ENCODE measurements around the gene HDAC4.

HDAC4 gene

DNA sequence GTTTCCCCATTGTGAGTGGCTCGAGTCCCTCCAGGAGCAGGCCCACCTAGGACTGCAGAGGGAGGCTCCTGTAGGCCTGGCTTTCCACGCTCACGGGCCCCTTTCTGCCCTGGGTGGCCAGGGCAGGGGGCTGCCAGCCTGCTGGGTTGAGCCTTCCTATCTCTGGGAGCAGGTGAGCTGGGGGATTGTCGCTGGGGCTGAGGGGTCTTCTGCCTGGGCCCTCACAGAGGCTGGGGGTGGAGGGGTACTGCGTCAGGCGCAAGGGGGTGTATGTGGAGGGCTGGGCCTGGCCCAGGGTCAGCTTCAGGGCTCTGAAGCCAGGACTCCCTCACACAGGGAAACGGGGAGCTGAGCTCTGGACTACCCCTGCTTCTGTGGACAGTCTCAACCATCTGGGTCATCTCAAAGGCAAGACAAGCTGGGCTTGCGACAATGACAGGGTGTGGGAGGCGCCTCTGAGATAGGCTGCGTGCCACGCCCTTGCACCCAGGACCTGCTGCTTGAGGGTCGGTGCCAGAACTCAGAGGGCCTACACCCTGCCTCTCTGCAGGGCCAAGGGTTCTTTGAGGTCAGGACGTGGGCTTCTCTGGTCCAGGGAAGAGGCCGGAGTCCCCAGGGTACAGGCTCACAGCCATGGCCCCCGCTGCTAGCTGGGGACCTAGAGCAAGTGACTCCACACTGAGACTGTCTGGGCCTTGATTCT is 346.9 kb downstream of the HDAC4 start:
- no peak for DNase-seq (ENCODE audit: low read depth)
- no peak overlapping the region for H3K4me3 ChIP-seq (ENCODE audit: low read depth, low read length)
- TF ChIP-seq, protein P1, sequence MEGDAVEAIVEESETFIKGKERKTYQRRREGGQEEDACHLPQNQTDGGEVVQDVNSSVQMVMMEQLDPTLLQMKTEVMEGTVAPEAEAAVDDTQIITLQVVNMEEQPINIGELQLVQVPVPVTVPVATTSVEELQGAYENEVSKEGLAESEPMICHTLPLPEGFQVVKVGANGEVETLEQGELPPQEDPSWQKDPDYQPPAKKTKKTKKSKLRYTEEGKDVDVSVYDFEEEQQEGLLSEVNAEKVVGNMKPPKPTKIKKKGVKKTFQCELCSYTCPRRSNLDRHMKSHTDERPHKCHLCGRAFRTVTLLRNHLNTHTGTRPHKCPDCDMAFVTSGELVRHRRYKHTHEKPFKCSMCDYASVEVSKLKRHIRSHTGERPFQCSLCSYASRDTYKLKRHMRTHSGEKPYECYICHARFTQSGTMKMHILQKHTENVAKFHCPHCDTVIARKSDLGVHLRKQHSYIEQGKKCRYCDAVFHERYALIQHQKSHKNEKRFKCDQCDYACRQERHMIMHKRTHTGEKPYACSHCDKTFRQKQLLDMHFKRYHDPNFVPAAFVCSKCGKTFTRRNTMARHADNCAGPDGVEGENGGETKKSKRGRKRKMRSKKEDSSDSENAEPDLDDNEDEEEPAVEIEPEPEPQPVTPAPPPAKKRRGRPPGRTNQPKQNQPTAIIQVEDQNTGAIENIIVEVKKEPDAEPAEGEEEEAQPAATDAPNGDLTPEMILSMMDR (conservative IDR thresholded peaks at IDR 0.05; ENCODE audit: low read depth, low read length), result no peak

DNA sequence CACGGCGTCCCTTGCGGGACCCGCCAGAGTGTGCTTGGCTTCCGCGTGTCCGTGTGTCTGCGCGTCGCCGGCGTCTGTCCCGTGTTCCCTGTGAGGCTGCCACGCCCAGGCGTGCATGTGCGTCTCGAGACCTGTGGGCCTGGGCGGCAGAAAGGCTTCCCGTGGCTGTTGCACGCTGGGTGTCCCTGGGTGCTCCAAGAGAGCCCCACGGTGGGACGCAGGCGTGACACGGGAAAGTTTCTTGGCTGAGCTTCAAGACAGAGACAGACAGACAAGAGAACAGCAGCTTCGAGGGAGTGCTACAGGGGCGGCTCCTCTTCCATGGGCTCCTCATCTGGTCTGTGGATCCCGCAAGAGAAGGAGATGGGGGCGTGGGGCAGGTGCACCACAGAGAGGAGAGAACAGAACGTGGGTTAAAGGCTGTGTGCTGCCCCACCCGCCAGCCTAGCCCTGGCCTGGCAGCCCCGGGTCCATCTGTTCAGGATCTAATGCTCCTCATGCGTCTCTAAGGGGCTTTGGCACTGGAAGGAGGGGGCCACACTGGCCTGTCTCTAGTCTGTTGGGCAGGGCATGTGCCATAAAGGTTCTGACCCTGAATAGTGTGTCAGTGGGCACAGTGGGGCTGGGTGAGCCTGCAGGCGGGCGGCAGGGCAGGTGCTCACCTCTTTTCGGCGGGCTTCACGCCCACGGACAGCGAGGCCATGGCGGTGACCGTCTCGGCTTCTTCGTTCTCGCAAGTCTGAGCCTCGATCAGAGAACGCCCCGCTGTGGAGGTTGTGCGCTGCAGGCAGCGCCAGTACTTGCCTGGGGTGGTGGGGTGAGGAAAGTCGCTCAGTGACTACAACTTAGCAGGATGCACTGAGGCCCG is 347.8 kb downstream of the HDAC4 start:
- DNase-seq (ENCODE audit: low read depth), result no peak
- TF ChIP-seq, protein P1 (conservative IDR thresholded peaks at IDR 0.05; ENCODE audit: low read depth, low read length), result no peak
- no peak overlapping the region for H3K4me3 ChIP-seq (ENCODE audit: low read depth, low read length)

DNA sequence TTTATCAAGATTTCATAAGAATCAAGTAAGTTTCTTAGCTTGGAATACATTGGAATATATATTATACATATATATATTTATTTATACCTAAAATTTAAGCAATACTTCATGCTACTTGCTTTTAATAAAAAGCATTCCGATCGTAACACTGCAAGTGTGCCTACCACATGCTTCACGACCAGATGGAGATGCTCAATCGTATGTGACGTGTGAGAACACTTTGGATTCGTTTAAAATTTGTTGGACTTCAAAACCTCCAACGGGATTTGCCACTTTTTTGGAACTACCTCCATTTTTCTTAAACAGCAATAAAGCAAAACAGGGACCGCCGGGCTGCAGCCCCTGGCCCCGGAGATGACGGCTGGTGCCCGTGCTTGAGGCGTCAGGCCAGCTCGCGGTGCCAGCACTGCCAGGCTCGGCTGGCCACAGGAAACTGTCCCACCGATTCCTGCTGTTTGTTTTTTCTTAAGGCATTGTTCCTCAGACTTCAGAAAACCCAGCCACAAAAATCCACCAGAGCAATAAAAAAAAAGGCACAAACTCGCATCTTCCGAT is 348.9 kb downstream of the HDAC4 start:
- TF ChIP-seq, protein P1 (conservative IDR thresholded peaks at IDR 0.05; ENCODE audit: low read depth, low read length), result no peak
- DNase-seq (ENCODE audit: low read depth), result no peak
- H3K4me3 ChIP-seq (ENCODE audit: low read depth, low read length), result no peak overlapping the region

DNA sequence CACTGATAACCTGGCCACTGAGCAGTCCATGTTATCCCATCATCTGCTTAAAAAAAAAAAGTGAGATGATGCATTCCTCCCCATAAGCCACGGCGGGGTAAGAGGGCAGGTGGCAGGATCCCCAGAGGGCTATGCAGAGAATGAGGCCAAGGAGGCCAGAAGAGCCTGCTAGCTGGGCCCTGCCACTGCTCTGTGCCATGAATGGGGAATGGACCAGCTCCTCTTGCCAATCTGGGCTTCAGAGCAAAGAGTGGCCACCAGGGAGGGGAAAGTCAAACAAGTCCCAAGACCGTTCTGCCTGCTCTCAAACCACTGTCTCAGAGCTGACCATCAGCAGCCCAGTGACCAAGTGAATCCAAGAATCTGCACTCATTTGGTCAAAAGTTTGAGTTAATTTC is 350.6 kb downstream of the HDAC4 start:
- no peak overlapping the region for H3K4me3 ChIP-seq (ENCODE audit: low read depth, low read length)
- TF ChIP-seq, protein P1 (conservative IDR thresholded peaks at IDR 0.05; ENCODE audit: low read depth, low read length), result no peak
- no peak for DNase-seq (ENCODE audit: low read depth)

DNA sequence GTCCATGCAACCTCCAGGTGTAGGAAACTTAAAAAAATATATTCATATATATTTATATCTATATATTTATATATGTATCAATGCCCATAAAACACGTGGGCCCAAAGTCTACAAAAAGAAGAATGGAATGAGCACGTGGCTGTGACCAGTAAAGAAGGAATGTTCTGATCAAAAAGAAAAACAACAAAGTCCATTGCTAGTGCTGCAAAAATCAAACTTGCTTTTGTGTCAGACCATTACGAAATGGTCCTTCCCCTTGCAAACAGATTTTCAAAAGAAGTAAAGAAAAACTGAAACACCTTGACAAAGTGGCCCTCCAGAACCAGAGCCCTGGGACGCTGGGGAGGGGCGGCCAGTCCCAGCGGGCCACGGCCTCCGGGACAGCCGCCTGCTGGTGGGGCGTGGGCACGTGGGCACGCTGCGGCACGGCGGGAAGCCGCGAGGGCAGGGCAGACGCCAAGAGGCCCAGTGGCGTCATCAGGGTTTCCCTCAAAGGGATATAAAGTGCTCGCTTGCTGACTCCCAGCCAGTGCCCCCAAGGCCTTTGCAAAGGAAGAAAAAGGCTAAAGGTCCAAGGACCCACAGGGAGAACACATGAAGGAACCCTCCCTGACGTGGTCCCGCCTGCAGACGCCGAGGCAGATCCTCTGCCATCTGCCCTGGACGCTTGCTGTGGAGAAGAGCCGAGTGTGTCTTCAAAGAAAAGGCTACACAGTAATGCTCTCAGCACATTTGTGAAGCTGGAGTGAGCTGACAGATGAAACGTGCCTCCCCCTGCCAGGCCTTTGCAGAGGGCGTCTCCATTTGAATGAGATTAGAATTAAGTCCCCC is 351.2 kb downstream of the HDAC4 start:
- TF ChIP-seq, protein P1 (conservative IDR thresholded peaks at IDR 0.05; ENCODE audit: low read depth, low read length), result no peak
- no peak overlapping the region for H3K4me3 ChIP-seq (ENCODE audit: low read depth, low read length)
- peak; percentile 71 for DNase-seq (ENCODE audit: low read depth)

DNA sequence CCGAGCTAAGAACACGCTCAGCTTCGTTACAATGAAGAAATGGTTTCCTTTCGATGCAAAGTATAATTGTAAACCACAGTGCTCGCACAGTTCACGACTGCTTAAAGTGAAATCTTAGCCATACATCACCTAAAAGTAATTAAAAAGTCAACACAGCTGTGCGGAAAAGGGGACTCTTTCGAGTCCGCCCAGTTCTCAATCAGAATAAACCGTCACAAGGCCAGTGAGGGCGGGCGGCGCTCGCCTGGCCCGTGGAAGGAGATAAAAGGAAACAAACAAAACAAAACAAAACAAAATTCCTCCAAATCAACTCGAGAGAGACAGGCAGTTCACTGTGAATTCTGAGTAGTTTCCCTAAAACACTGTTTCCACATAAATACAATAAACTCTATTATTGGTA is 352.1 kb downstream of the HDAC4 start:
- no peak overlapping the region for H3K4me3 ChIP-seq (ENCODE audit: low read depth, low read length)
- DNase-seq (ENCODE audit: low read depth), result no peak
- TF ChIP-seq, protein P1 (conservative IDR thresholded peaks at IDR 0.05; ENCODE audit: low read depth, low read length), result no peak

Measured in choroid plexus epithelial cell (primary cell).